Central memory CD4-positive, alpha-beta T cell (primary cell): Measurements from ENCODE around the gene DNASE1.

ENCODE experiments used
- DNase-seq: peaks from one replicate; pipeline ENCODE4 v3.0.0; 2022

Gene DNASE1

DNA sequence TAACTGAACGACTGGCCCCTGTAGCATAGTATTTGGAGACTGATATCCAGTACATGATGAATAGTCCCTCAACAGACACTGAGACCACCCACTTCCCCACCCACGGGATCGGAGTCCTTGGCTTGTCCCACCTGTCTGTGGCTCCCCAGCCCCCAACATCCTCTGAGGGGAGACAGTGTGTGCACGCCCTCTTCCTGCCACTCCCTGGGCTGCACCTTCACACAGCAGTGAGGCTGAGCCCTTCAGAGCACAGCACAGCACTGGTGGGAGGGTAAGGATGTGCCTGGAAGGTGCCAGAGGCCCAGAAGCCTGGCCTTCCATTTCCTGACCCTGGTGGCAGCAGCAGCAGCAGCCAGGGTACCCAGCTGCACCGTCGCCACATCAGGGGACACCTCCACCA is 11.0 kb downstream of the DNASE1 start:
- DNase-seq = peak; percentile 13

DNA sequence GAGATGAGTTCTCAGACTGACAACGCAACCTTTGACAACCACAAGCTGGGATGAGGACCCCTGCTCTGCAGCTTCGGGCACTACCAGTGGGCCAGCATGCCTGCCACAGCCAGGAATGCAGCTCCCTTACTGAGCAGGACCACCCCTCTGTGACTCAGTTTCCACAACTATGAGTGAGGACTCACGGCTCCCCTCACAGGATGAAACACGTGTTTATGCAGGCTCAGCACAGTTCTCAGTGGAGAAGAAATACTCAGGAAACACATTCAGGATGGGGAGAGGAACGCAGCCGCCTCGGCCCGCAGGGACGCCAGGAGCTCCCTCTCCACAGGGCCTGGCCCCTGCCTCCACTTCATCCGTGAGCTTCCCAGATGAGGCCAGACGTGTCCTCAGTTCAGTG is 14.1 kb downstream of the DNASE1 start:
- no peak for DNase-seq

DNA sequence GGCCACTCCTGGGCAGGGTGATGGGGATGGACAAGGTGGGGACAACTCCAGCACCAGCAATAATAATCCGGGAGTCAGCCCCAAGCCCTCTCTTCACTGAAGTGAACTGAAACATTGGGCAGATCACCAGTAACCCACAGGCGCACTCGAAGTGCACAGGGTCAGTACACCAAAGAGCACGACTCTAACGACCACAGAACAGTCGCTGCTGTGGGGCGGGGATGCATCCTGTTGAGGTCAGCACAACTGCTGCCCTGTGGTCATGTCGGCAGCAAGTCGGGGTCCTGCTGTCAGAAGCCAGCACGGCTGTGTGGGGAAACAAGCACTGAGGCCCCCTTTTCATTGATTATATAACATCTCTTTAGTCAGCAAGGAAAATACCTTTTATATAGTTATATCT is 14.6 kb downstream of the DNASE1 start:
- no peak for DNase-seq

DNA sequence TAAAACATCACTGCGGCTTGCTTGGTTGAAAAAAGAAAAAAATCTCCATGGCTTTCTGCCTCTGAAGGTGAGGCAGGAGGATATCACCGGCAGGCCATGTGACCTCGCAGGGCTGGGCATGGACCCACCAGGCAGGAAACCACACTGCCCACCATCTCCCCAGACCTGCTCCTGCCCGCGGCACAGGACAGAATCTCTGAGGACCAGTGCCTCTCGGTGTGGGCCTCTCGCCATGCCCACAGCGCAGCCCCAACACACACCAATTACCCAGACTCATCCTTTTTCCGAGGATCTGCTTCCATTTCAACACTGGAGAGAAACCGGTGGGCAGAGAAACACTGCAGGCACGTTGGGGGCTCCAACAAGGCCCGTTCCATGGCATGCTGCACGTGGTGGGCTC is 16.2 kb downstream of the DNASE1 start:
- no peak for DNase-seq

DNA sequence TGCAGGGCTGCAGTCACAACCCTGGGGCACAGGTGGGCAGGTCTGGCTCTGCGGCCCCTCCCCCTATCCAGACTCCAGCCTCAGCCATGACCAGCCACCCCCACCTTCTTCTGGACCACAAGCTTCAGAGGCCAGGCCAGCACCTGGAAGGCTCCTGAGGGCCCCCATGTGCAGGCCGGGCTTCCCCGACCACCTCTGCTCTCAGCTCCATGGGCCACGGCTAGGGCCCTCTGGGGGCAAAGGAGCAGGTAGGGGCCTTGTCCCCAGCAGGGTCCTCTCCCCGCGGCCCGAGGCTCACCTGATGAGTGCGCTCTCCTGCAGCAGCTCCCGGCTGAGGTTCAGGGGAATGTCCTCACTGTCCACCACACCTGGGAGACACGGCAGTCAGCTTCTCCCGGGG is 16.9 kb downstream of the DNASE1 start:
- DNase-seq = no peak

DNA sequence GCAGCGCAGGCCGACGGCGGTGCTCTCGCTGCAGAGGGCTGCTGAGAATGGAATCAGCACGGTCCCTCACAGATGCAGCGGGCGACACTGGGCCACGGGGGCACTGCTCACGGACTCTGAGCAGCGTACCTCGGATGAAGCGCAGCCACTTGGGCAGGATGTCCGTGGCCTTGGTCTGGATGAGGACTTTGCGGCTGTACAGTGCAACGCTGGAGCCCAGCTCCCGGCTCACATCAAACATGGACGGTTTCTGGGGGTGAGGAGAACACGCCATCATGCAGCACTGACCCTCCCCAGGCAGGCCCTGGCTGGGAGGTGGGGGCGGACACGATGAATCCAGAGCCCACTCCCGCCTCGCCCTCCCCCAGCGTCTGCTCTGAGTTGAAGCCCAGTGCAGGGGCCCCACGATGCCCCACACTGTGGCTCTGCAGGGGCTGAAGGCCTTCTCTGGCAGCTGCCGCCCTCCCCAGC is 18.1 kb downstream of the DNASE1 start:
- no peak for DNase-seq

DNA sequence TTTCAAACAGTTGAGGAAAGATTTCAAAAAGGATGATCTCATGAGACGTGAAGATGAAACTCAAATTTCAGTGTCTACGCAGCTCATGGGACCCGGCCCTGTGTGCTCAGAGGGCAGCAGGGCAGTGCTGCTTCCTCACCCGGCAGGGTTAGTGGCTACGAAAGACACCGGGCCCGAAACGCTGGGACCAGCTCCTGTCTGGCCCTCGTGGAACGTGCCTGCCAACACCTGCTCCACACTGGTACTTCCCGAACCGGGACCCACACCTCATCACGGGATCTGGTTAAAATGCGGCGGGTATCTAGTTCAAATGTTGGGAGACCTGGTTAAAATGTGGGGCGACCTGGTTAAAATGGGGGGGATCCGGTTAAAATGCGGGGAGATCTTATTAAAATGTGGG is 18.7 kb downstream of the DNASE1 start:
- DNase-seq = no peak

DNA sequence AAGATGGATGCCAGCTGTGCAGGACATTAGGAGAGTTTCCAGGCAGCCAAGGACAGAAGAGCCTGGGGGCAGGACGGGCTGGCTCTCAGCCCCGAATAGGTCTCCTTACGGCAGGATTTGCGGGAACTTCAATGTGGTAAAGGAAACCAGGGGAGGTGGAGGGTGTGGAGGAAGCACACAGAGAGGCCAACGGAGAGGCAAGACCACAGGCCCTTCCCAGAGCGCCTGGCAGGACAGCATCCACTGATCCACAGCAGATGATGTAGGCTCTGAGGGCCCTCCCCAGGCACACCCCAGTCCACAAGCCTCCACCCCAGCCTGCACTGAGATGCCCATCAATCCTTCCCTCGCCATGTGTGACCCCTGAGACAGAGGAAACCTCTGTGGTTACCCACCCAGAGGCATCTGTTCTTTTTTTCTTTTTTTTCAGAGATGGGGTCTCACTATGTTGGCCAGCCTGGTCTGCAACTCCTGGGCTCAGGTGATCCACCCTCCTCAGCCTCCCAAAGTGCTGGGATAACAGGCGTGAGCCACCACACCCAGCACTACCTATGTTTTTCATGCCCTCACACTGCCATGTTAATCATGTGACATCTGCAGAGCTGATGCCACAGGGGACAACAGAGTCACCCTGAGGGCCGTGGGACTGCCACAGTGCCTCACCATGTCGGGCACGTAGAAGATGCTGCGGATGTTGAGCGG is 19.3 kb downstream of the DNASE1 start:
- no peak for DNase-seq

DNA sequence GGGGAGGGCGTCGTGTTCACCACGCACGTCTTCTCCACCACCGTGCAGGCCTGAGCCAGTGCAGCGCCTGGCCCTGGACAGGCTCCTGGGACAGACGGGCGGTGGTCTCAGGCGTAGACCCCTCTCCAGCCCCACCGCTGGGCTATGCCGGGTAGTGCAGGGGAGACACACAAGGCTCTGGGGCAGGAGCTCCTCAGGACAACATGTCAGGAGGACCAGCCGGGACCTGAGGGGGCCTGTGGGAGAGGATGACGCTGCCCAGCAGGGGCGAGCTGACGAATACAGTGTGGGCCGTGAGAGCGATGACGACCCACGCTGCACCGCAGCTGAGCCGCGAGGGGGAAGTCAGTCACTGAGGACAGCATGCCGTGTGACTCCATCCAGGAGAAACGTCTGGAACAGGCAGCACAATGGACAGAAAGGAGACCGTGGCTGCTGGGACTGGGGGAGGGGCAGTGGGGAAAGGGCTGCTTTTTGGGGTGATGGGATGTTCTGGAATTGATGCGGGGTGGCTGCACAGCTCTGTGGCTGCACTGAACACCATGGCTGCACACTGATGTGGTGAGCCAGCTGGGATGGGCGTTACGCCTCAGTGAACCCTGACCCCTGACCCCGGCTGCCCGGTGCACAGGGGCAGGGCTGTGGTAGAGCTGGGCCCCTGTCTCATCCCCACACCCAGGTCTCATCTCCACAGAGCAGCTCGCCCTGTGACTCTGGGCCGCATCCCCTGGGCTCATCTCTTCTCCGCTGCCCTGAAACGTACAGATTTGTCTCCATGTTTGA is 20.2 kb downstream of the DNASE1 start:
- no peak for DNase-seq

DNA sequence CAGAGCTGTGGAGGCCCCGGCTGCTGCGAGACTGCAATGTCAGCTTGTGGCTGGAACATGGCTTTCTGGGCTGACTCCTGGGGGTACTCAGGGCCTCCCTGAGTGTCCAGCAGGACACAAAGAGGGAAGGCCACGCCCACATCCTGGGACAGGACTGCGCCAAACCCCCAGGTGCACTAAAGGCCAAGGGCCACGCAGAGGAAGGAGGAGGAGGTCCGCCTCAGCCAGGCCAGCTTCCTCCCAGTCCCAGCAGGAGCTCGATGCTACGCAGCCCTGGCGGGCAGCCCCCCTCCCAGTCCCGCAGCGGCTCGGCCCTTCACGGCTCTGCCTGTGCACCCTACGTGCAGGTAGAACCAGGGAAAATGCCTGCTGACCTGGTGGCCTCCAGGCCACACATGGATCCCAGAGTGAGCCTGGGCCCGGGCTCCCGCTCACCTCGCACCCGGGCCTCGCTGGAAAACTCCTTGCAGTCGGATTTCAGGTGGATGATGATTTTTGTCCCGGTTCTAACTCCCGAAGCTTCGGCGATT is 21.2 kb downstream of the DNASE1 start:
- DNase-seq = no peak

DNA sequence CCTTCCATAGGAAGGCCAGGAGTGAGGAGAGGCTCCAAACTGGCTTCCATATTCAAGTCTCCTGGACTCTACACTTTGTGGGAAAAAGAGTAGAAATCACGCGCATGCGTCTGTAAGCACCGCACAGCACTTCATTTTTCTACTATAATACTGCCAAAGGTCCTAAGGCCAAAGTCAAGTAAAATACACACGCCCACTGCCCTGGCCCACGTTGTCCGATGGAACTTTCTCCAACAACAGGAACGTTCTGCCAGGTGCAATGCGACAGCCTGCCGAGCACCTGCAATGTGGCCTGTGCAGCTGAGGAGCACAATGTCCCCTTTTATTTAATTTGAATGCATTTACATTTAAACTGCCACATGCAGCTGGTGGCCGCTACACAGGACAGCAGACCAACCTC is 23.5 kb downstream of the DNASE1 start:
- no peak for DNase-seq

DNA sequence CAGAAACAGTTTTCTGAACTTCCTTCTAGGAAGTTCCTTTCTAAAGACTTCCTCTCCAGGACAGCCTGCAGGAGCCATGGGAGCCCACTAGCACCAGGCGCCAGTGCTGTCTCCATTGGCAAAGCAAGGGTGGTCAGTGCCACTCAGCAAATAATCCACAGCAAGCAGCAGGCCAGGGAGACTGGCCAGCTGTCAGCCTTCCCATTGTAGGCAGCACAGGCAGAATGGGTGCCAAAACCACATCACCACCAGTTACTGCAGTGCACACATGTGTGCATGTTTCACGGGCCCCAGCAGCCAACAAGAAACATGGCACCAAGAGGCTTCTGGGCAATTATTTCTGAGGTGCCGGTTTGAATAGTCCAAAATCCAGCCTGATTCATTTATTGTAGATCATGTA is 26.7 kb downstream of the DNASE1 start:
- no peak for DNase-seq

DNA sequence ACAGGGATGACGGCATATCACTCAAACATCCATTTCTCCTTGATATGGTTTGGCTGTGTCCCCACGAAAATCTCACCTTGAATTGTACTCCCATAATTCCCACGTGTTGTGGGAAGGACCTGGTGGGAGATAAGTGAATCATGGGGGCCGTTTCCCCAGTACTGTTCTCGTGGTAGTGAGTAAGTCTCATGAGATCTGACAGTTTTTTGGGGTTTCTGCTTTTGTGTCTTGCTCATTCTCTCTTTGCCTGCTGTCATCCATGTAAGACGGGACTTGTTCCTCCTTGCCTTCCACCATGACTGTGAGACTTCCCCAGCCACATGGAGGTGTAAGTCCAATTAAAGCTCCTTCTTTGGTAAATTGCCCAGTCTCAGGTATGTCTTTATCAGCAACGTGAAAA is 32.5 kb downstream of the DNASE1 start:
- no peak for DNase-seq

DNA sequence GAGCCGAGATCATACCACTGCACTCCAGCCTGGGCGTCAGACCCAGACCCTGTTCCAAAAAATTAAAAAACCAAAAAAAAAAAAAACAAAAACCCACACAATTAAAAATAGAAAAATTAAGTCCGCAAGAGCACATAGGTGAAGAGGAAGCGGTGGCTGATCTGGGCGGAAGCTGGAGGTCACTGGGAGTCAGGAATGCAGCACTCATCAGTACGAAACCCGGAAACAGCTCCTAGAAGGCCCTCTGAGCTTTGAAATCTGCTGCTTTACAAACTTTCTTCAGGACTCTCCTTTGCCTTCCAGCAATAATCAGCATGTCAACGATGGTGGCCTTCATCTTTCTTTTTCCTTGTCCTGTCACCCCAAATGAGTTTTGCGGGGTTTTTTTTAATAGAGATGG is 33.3 kb downstream of the DNASE1 start:
- no peak for DNase-seq

DNA sequence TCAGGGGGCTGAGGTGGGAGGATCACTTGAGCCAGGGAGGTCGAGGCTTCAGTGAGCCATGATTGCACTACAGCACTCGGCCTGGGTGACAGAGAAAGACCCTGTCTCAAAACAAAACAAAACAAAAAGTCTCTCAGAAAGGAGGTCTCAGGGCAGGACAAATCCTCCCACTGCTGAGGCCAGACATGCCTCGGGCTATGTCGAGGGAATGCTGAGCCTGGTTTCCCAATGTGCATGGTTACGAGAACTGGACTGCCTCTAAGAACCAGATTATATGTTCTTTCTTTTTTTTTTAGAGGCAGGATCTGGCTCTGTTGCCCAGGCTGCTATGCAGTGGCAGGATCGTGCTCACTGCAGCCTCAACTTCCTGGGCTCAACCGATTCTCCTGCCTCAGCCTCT is 35.2 kb downstream of the DNASE1 start:
- no peak for DNase-seq

DNA sequence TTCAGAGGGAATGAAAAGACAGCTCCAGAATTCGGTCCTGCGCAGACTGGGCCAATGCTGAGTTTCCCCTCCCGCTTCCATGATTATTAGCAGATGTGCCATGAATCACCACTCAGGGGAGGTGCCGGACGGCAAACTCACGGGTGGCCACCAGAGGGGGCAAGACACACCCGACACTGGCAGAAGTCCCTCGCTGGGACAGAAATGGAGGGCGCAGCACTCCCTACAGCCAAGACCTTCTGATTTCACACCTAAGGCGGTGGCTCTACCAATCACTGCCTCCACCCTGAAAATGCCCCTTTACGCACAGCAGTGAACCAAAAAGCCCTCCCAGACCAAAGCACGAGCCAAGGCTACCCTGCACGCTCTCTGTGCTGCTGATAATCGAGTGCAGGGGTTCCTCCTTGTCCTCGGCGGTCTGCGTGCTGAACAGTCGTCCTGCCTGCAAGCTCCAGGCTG is 36.0 kb downstream of the DNASE1 start:
- peak; percentile 72 for DNase-seq

DNA sequence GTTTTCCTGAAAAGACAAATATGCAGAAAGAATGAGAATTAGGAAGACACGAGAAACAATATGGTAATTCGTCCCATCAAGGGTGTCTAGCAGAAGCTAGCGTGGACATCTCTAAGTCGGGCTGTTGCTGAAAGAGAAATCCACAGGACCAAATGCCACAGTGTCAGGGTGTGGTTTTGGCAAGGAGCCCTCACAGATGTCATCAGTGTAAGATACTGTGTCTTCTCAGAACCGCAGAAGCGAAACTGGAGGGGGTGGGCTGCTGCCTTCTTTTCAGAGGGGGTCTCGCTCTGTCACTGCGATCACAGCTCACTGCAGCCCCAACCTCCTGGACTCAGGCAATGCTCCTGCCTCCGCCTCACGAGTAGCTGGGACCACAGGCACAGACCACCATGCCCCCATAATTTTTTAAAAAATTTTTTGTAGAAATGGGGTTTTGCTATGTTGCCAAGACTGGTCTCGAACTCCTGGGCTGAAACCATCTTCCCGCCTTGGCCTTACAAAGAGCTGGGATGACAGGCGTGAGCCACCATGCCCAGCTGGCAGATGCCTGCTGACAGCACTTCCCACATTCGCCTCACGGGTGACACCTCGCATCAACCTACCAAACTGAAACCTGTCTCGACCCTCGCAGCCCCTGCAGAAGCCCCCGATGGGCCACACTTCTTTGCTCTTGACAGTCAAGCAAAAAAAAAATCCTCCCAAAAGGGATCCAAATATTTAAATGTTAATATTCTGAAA is 36.7 kb downstream of the DNASE1 start:
- no peak for DNase-seq

DNA sequence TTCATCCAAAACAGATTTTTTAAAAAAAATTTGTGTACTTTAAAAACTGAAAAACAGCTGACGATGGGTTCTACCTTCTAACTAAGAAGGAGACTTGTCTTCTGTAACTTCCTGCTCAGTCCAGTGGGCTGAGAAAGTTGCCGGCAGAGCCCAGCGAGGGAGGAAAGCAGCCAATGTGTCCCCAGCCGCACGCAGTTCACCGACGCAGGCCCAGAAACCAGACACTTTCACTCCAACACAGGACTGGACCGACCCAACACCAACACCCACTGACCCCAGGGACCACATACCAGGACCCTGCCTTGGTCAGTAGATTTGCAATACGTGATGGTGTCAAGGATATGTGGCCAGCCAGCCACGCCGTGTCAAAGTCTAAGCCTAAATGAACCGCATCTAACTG is 37.3 kb downstream of the DNASE1 start:
- DNase-seq = no peak

DNA sequence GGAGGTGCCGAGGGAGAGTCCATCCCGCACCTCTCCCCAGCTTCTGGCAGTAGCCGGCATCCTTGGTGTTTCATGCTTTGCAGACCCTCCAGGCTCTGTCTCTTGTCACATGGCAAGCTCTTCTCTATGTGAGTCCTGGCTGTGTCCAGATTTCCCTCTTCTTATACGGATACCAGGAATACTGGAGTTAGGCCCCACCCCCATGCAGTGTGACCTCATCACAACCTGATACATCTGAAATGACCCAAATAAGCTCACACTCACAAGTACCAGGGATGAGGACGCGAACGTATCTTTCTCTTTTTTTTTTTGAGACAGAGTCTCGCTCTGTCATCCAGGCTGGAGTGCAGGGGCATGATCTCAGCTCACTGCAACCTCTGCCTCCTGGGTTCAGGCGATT is 39.6 kb downstream of the DNASE1 start:
- no peak for DNase-seq

DNA sequence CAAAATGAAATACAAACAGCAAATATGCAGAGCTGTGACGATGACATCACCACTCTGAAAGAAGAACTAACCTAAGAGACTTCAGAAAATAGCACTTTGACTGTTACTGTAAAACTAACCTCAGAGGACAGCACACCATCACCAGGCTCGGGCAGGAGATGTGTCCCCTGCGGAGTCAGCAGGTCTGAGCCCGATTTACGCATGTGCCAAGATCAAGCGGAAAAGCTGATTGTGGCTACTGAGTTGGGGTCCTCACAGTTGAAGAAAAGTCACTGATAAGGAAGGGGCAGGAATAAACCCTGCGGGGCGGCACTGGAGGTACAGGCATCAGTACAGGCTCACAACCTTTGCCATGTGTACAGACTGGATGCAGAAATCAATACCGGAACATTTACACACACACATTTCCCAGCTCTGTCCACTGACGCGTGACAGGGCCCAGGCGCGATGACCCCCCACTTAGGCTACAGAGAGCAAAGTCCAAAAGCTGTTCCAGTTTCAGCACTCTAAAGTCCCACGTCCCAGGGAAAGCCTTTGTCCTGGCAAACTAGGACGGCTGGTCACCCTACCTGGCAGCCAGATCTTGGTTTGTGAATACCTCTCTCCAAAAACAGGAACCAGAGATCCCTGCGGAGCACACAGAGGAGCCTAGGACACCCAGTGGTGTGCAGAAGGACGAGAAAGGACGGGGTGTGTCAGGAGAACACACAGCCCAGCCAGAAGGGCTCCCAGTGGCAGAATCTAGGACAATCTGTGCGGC is 41.3 kb downstream of the DNASE1 start:
- DNase-seq = no peak

DNA sequence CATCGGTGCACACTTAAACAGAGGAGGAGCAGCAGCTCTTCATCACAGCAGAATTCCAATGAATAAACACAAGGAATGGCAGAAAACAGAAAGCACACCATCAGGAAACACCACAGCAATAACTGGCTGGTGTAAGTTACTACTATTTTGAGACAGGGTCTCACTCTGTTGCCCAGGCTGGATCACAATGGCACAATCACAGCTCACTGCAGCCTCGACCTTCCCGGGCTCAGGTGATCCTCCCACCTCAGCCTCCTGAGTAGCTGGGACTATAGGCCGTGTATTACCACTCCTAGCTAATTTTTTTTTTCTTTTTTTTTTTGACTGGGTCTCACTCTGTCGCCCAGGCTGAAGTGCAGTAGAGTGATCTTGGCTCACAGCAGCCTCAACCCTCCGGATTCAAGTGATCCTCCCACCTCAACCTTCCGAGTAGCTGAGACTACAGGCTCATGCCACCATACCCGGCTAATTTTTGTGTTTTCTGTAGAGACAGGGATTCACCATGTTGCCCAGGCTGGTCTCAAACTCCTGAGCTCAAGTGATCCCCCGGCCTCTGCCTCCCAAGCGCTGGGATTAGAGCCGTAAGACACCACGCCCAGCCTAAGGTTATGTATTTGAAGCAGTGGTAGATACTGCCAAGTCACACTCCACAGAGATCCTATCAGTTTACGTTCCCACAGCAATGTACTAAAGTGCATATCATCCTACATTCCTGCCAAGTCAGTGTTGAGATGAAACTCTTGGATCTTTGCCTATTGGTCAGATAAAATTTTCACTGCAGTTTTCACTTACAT is 42.1 kb downstream of the DNASE1 start:
- DNase-seq = no peak

DNA sequence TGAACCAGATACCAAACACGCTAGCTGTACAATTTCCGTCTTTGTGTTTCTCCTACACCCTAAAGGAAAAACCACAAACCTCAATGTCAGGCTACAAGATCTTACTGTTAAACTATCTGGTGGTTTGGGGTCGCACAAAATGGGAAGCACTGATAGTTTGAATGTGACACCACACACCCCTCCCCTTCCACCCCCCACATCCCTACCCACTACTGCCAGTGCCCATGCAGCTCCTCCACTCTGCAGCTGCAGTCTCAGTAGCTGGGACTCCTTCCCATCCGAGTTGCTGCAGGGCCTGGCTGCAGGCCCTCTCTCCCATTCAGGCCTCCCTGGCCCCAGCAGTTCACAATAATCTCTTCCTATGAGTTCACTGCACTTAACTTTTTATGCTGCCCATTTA is 44.5 kb downstream of the DNASE1 start:
- DNase-seq = no peak
